NCI-H69 (cell line): ENCODE results near the gene DGCR6.
"Not testable (repeated sequence)": the region's sequence is repeated elsewhere in the genome, so short reads cannot be mapped to it uniquely, and the experiment has no call there.

Experiments
- DNase-seq: peaks from one replicate; lab custom pipeline; 2025; lab: John Stamatoyannopoulos, UW

The DGCR6 gene

GRCh38 chr22:18905540-18906409 is at the start of gene DGCR6:
DGCR6 (plus strand) TSS chr22:18906320; CDS start chr22:18906375, 55 bp downstream.
- DNase-seq, result no peak

- not testable (repeated sequence) for DNase-seq
Measured at GRCh38 chr22:18859314-18859713, 46.8 kb upstream of the DGCR6 start.

DNA sequence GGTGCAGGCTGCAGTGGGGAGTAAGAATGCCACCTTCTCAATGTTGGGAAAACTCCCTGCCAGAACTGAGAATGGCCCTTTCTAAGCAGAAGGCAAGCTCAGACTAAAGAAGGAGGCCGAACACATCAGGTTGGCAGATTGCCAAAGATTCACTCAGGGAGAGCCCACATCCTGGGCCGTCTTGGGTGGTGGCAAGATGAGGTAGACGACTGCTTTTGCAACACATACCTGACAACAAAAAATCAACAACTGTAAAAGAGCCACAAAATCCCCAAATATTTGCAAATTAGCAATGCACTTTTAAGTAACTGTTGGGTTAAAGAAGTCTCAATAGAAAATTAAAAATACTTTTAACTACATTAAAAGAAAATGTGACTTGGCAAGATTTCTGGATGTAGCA is 24.9 kb upstream of the DGCR6 start:
- not testable (repeated sequence) for DNase-seq

GRCh38 chr22:18884465-18884864 is 21.7 kb upstream of the DGCR6 start:
- not testable (repeated sequence) for DNase-seq

GRCh38 chr22:18888115-18888514 is 18.0 kb upstream of the DGCR6 start:
- DNase-seq, result no peak

- DNase-seq, result not testable (repeated sequence)
Measured at GRCh38 chr22:18890510-18891192, 15.5 kb upstream of the DGCR6 start.

GRCh38 chr22:18893775-18894174 is 12.3 kb upstream of the DGCR6 start:
- DNase-seq, result not testable (repeated sequence)

DNA sequence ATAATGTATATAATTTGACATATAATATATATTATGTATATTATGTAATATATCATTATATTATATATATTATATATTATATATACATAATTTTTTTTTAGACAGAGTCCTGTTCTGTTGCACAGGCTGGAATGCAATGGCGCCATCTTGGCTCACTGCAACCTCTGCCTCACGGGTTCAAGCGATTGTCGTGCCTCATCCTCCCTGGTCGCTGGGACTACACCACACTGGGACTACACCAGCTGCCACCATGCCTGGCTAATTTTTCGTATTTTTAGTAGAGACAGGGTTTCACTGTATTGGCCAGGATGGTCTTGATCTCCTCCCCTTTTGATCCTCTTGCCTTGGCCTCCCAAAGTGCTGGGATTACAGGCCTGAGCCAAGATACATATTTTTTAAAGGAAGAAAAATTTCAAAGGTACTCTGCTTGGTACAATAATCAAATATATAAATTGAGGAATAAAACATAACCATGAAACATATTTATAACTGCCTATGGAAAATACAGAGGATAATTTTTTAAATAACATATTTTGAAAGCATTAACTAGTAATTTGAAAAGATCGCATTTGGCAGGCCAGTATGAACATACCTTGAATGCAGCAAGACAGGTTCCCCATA is 10.0 kb upstream of the DGCR6 start:
- DNase-seq, result not testable (repeated sequence)

DNA sequence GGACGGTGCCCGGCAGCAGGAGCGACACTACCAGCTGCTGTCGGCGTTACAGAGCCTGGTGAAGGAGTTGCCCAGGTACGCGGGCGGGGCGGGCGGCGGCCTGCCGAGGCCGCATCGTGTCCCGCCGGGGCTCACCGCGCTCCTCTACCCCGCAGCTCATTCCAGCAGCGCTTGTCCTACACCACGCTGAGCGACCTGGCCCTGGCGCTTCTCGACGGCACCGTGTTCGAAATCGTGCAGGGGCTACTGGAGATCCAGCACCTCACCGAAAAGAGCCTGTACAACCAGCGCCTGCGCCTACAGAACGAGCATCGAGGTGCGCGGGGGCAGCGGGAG is 258 bp downstream of the DGCR6 start:
- DNase-seq, result not testable (repeated sequence)

DNA sequence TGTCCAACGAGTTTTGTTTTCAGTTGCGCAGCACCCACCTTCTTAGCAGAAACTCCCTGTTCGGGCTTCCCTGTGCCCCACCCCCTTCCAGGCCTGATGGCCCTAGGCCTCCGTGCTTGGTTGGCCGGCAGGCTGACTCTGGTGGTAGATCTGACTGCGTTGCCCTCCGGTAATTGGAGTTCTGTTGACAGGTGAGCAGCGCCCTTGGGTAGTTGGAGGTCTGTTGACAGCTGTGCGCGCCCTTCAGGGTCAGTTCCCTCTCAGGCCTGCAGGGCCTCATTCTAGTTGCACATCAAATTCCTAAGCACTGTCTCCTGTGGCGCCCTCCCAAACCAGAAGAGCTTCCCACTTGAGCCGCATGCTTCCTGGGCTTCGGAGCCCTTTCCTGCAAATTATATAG is 776 bp downstream of the DGCR6 start:
- DNase-seq, result no peak

- no peak for DNase-seq
Measured at GRCh38 chr22:18909556-18909955, 3.4 kb downstream of the DGCR6 start.

- not testable (repeated sequence) for DNase-seq
Measured at GRCh38 chr22:18911535-18911934, 5.4 kb downstream of the DGCR6 start.

- DNase-seq, result not testable (repeated sequence)
Measured at GRCh38 chr22:18912264-18912946, 6.3 kb downstream of the DGCR6 start.

DNA sequence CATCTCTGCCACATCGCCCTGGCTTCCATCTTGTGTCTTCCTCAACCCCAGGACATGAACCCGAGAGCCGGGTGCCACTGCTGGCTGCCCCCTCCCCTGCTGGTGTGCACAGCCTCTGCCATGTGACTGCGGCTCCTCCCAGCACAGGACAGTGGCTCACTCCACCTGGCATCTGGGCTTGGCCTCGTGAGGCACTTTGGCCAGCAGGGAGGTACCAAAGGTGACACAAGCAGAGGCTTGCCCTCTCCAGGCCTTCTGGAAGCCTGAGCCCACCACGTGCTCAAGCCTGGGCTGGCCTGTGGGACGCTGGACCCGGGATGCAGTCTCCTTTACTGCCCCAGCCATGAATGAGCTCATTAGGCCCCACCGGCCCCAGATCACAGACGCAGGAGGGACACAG is 8.4 kb downstream of the DGCR6 start:
- not testable (repeated sequence) for DNase-seq

DNA sequence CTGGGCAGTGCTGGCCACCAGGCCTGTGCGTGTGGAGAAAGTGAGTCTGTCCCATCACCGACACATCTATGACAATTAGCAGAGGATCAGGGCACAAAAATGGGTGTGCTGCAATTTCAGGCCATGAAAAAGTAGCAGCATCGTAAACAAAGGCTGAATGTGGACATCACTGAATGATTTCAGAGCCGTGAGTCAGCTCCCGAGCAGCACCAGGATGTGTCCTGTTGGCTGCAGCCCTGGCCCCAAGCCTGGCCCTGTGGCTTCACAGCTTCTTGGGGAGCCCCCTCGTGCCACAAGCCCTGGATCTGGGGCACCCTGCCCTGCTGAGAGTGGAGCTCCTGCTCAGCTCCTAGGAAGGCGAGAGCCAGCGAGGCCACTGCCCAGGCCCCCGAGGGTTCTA is 9.4 kb downstream of the DGCR6 start:
- DNase-seq, result not testable (repeated sequence)

GRCh38 chr22:18917818-18918217 is 11.7 kb downstream of the DGCR6 start:
- DNase-seq, result not testable (repeated sequence)

GRCh38 chr22:18920257-18920902 is 14.3 kb downstream of the DGCR6 start:
- not testable (repeated sequence) for DNase-seq

- DNase-seq, result no peak
Measured at GRCh38 chr22:18925368-18926064, 19.4 kb downstream of the DGCR6 start.

DNA sequence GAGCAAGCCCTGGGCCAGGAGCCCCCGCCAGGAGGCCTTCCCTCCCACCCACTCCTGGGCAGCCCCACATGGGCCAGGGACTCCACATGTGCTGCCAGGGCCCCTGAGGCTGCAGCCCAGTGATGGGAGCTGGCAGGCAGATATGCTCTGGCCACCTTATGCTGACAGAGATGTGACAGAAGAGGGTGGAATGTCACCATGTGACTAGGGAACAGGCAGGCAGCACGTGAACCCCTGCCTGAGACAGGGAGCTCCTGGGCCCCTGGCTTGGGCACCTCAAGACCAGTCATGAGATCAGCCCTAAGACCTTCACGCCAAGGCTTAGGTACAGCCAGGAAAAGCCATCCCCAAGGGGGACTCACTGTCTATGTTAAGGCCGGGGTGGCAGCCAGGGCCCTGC is 20.9 kb downstream of the DGCR6 start:
- no peak for DNase-seq

GRCh38 chr22:18927573-18927972 is 21.5 kb downstream of the DGCR6 start:
- DNase-seq, result no peak

DNA sequence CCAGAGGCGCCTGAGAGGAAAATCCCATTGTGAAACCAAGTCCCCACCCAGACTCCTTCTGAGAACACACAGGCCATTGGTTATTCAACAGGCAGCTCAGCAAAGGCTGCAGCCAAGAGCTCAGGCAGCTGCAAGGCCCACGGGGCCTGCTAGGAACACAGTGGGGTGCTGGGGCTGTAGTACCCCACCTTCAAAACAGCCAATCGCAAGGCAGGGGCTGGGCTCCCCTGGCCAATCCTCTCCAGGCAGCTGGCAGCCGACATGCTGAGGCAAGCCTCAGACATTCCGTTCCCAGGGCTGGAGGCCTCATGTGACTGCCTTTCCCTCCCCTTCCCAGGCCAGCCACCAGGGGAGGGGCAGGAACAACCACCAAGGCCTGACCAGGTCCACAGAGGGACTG is 23.3 kb downstream of the DGCR6 start:
- DNase-seq, result no peak
